ENCODE measurements around the gene ATF5.
"Not testable (repeated sequence)": the region's sequence is repeated elsewhere in the genome, so short reads cannot be mapped to it uniquely, and the experiment has no call there.

The ATF5 gene

GRCh38 chr19:49949742-49950589 is 21.0 kb downstream of the ATF5 start:
- DNase-seq: no peak

GRCh38 chr19:49950590-49950948 is 21.6 kb downstream of the ATF5 start:
- DNase-seq: no peak

- DNase-seq: no peak
Measured at GRCh38 chr19:49950956-49951526, 22.0 kb downstream of the ATF5 start.

- DNase-seq: no peak
Measured at GRCh38 chr19:49951806-49952478, 22.9 kb downstream of the ATF5 start.

DNA sequence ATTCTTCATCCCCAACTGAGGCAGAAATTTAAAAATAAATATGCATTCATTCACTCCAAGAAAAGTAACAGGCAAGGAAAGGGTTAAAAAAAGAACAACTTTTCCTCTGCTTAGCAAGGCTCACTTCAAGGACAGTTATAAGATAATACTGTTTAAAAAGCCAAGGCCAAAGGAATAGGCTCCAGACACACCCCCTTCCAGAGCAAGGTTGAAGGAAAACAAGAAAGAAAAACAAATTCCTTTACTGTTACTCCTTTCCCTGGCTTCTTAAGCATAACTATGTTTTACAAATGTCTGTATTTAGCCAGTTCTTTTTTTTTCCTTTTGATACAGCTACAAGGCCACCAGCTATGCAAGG is 23.5 kb downstream of the ATF5 start:
- no peak for DNase-seq

GRCh38 chr19:49952906-49953305 is 23.9 kb downstream of the ATF5 start:
- DNase-seq: no peak

DNA sequence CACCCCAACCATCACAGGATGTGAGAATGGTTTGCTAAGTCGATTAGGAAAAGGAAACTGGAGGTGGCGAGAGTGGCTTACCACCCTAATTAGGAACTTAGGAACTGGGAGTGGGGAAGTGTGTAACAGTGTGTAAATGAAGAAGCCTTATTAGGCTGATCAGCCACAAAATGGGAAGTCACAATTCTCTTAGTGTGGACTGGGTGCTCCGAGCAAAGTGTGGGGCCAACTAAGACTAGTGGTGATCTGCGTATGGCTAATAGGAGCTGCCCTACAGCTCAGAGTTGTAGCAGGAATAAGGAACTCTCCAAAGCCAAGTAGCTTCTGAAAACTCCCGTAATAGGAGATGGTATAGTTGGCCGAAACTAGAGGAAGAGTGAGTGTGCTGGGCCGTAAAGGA is 24.4 kb downstream of the ATF5 start:
- no peak for DNase-seq

DNA sequence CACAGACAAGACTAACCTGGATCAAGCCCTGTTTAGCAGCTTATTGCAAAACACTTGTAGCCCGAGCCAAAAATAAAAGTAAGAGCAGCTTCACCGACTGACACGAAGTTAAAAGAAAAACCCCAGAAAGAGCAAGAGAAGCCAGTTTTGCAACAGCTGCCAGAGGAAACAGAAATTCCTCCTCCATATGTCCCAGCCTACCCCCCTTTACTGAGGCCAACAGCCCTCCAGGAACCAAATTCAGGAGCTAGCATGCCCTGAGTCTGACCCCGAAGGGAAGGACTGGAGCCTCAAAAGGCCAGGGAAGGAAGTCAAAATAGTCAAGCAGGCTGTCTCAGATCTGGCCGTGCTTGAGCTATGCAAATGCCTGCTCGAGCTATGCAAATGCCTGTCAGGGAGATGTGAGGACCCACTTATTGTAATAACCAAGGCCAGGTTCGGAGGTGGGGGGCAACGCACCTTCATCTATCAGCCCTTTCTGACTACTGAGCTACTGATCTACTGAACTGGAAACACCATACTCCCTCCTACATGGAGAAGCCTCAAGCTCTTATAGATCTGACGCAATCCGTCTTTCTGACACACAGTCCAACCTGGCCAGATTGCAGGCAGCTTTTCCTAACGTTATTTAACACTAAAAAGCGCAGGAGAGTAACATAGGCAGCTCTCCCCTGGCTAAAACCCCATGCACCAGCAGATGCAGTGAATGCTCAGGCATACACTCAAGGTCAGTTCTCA is 25.3 kb downstream of the ATF5 start:
- no peak for DNase-seq

DNA sequence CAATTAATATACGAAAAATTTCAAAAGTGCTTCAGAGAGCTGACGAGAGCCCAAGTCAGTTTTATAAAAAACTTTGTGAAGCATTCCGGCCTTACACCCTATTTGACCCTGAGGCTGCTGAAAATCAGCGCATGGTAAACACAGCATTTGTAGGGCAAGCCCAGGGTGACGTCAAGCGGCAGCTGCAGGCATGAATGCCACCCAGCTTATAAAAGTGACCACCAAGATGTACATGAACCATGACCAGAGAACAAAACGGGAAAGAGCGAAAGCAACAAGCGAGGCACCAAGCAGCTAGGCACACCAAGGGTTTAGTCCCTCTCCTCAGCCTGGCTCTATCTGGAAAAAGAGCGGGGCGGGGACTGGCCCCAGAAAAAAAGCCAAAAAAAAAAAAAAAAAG is 25.9 kb downstream of the ATF5 start:
- DNase-seq: no peak

DNA sequence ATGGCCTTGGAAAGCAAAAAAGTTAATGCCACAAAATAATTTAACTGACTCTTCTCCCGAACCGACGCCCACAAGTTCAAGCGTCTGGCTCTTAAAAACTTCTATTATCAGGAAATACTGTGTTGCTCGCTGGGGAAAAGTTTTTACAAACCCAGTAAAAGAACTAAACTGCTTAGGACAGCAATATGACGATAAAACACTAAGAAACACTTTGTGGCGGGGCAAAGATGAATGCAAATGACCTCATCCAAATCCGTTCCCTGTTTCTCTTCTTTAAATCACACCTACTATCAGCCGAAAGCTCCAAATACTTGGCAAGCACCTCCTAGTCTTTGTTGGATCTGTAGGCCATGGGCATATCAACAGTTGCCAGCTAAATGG is 27.1 kb downstream of the ATF5 start:
- no peak for DNase-seq

- DNase-seq: no peak
Measured at GRCh38 chr19:49957262-49957915, 28.4 kb downstream of the ATF5 start.

DNA sequence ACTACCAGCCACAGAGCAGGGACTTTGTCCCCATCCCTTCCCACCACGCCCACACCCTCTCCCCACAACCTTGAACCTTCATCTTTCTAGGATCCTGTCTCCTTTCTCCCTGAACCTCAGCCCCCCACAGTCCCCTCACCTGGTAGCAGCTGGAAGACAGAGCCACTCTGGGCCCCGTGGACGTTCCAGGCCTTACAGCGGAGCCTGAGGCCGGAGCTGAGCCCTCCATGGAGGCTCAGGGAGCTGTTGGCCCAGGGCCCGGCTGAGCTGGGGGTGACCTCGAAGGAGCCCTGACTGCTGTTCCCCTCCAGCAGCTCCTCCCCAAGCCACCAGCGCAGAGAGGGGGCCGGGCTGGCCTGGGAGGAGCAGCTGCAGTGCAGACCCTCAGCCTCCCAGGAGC is 29.1 kb downstream of the ATF5 start:
- not testable (repeated sequence) for DNase-seq

DNA sequence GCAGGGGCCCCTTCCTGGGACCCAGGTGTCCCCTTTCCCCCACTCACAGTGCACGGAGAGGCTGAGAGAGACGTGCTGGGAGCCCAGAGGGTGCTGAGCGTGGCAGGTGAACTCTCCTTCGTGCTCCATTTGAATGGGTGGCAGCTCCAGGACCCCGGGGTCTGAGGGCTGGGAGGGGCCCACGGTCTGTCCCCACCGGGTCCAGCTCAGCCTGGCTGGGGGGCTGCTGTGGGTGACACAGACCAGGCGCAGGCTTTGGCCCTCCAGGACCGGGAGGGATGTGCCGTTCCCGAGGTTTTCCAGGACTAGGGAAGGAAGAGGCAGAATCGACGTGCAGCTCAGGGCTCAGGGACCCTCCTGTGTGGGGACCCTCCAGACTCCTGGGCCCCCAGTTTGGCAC is 29.6 kb downstream of the ATF5 start:
- DNase-seq: not testable (repeated sequence)

GRCh38 chr19:49959892-49960291 is 30.9 kb downstream of the ATF5 start:
- DNase-seq: not testable (repeated sequence)

GRCh38 chr19:49960980-49961379 is 32.0 kb downstream of the ATF5 start, which contains the start of gene SIGLEC11:
Gene SIGLEC11, minus strand, starts transcription at chr19:49961172. Its CDS starts 91 bp downstream, at chr19:49961081.
- not testable (repeated sequence) for DNase-seq

GRCh38 chr19:49968279-49968922 is 39.4 kb downstream of the ATF5 start:
- no peak for DNase-seq

DNA sequence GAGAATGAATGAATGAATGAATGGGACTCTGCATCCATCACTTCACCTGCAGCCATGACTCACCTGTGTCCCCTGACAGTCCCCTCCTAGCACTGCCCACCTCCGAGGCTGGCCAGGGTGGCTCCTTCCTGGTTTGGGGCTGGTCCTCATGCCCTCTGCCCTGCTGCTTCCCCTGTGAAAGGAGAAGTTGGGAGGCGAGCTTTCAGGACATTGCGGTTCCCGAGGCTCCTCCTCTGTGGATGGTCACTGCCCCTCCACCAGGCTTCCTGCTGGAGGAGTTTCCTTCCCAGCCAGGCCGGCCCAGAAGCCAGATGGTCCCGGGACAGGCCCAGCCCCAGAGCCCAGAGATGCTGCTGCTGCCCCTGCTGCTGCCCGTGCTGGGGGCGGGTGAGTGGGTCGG is 40.4 kb downstream of the ATF5 start:
- peak in 3 of 14 donors; percentile 8 to 32 (median 13) for DNase-seq

- DNase-seq: no peak
Measured at GRCh38 chr19:49971991-49972411, 43.0 kb downstream of the ATF5 start.

- DNase-seq: no peak
Measured at GRCh38 chr19:49972841-49973240, 43.8 kb downstream of the ATF5 start.

- DNase-seq: no peak
Measured at GRCh38 chr19:49973987-49974386, 45.0 kb downstream of the ATF5 start.

DNA sequence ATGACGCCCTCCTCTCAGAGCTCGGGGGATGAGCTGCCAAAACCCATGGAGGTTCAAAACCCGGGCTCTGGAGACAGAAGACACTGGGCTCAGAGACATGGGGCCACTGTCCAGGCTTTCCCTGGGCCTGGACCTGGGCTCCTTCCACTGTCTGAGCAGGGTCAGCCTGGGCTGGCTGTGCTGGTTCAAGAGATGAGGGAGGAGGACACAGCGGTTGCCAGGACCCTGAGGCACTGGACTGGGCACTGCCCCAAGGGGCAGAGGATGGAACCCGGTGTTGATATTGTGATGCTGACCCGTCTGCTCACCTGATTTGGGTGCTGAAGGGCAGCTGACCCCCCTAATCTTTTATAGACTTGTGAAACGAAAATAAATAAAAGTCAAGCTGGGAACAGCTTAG is 46.0 kb downstream of the ATF5 start:
- no peak for DNase-seq

DNA sequence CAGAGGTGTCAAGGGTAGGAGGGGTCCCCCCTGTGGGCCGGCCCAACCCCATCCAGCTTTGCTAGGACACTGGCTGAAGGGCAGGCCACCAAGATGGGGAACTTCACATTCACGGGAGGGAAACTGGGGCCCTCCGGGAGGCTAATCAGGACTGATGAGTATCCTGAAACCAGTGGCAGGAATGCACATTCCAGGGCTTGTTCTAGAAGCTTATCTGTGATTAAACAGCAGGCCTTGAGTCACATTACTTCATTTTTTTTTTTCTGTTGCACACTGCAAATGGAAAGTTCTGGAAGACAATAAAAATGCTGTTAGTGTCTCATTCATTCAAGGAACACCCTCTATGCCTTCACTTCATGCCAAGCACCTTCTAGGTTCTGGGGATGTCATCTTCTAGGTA is 47.5 kb downstream of the ATF5 start:
- no peak for DNase-seq
